Transverse colon (tissue), 4 donors: ENCODE measurements around the gene SHISAL2A. TPM values are rescaled to one million over a fixed set of nuclear protein-coding genes. Genes with fewer than 3 reads are reported as not detected.

ENCODE experiments used
- DNase-seq: peaks from one replicate; pipeline ENCODE4 v3.0.0-alpha.2; 2019
- H3K27ac ChIP-seq, 4 donors: fragments of 200-600 bp; sonication (generic); 2 replicates each; pipeline ENCODE4 v1.5.1; 2016 to 2018; ENCODE audit warnings: inconsistent platforms in 4 of 4
- H3K27me3 ChIP-seq: fragments of 200-600 bp; sonication (generic); 2 replicates; pipeline ENCODE4 v1.5.1; 2017; ENCODE audit warnings: inconsistent platforms
- H3K36me3 ChIP-seq, 4 donors: fragments of 200-600 bp; sonication (generic); 2 replicates each; pipeline ENCODE4 v1.5.1; 2017 to 2019; ENCODE audit warnings: inconsistent platforms in 4 of 4
- H3K4me1 ChIP-seq, 4 donors: fragments of 200-600 bp; sonication (generic); 2 replicates each; pipeline ENCODE4 v1.5.1; 2017 to 2020; ENCODE audit warnings: inconsistent platforms in 4 of 4
- H3K4me3 ChIP-seq, 4 donors: fragments of 200-600 bp; sonication (generic); 1 replicate in 1 of 4; 2 replicates in 3 of 4; pipeline versions ENCODE4 v1.5.1 to v1.6.1; 2017 to 2019; ENCODE audit warnings: inconsistent platforms in 4 of 4
- H3K9me3 ChIP-seq, 2 donors: fragments of 200-600 bp; sonication (generic); 2 replicates each; pipeline ENCODE4 v1.5.1; 2017 to 2019; ENCODE audit warnings: inconsistent platforms in 2 of 2
- EP300 ChIP-seq: sonication (generic); formaldehyde crosslinking; IDR thresholded peaks from one replicate; pipeline ENCODE4 v1.6.1; 2017; ENCODE audit warnings: antibody characterized with exemption, low read depth
- POLR2A ChIP-seq: fragments of 450-650 bp; IDR thresholded peaks from one replicate; pipeline ENCODE4 v1.6.1; 2016; ENCODE audit warnings: antibody characterized with exemption, mild to moderate bottlenecking, moderate library complexity
- POLR2AphosphoS5 ChIP-seq, 3 donors: sonication (generic); formaldehyde crosslinking; IDR thresholded peaks; one replicate each; pipeline ENCODE4 v1.6.1; 2016; ENCODE audit warnings: antibody characterized with exemption in 3 of 3
- WGBS, 2 donors: methylation state at CpG; one replicate each; pipeline ENCODE4 v1.1.5; 2018; ENCODE audit warnings: low coverage in 1 of 2; 5-methylcytosine and 5-hydroxymethylcytosine counted together
- in situ Hi-C, 4 donors: fragments of 200-750 bp; cut with MboI; loops; one replicate each; pipeline versions ENCODE4 v1.15.0 to v1.15.1; 2017; ENCODE audit warnings: low sequenced_read_pairs in 3 of 4, low pct_ligation_motif_present in 1 of 4, low pct_unique_long_range_greater_than_20kb in 1 of 4
- intact Hi-C: fragments of 100-400 bp; cut with DNase I; formaldehyde crosslinking; loops from one replicate; pipeline ENCODE4 v1.15.1; 2023; ENCODE audit warnings: low total_unique reads
- total RNA-seq, 4 donors: library from RNA; depleted of rRNA; stranded (reverse); fragments of >200 nt; gene quantifications; one replicate each; pipeline ENCODE4 v1.1.0, GENCODE V29; 2016
- TF ChIP-seq, protein P1 (sequence below), 5 experiments: fragments of 200-600 bp in 3 of 5; fragments of 450-650 bp in 2 of 5; sonication (generic) in 3 of 5; IDR thresholded peaks; 1 replicate in 2 of 5; 2 replicates in 3 of 5; pipeline ENCODE4 v1.5.1; 2016 to 2017; ENCODE audit warnings: antibody characterized with exemption in 5 of 5, inconsistent platforms in 3 of 5, mild to moderate bottlenecking in 2 of 5, moderate library complexity in 1 of 5

Gene SHISAL2A
- total RNA-seq, 4 donors from 2014 or later = 3.2 to 8.2 TPM; not detected in 2

DNA sequence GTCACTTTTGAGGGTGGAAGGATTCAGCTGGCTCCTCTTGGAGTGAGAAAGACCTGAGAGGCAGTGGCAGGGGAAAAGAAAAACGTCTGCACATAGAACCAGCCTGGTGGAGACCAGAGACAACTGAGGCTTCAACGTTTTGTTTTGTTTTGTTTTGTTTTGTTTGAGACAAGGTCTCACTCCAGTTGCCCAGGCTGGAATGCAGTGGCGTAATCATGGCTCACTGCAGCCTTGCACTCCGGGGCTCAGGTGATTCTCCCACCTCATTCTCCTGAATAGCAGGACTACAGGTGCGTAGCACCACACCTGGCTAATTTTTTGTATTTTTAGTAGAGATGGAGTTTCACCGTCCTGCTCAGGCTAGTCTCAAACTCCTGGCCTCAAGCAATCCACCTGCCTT, 12.3 kb downstream of the SHISAL2A start:
- H3K4me1 ChIP-seq = no peaks in the 10 kb centered on the region
- WGBS, 2 donors = 78% methylated on average over 4 to 6 of the region's 6 CpGs
- TF ChIP-seq, protein P1, sequence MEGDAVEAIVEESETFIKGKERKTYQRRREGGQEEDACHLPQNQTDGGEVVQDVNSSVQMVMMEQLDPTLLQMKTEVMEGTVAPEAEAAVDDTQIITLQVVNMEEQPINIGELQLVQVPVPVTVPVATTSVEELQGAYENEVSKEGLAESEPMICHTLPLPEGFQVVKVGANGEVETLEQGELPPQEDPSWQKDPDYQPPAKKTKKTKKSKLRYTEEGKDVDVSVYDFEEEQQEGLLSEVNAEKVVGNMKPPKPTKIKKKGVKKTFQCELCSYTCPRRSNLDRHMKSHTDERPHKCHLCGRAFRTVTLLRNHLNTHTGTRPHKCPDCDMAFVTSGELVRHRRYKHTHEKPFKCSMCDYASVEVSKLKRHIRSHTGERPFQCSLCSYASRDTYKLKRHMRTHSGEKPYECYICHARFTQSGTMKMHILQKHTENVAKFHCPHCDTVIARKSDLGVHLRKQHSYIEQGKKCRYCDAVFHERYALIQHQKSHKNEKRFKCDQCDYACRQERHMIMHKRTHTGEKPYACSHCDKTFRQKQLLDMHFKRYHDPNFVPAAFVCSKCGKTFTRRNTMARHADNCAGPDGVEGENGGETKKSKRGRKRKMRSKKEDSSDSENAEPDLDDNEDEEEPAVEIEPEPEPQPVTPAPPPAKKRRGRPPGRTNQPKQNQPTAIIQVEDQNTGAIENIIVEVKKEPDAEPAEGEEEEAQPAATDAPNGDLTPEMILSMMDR (IDR thresholded peaks at IDR 0.05) = no peak
- TF ChIP-seq POLR2A (no peak), POLR2AphosphoS5 (IDR thresholded peaks at IDR 0.05) (no peak), EP300 (no peak)
- intact Hi-C loops (no loop called here), in situ Hi-C loops (no loop called here)
- H3K4me3 ChIP-seq = no peak overlapping the region
- no peaks in the 10 kb centered on the region for H3K36me3 ChIP-seq
- H3K9me3 ChIP-seq = no peaks in the 10 kb centered on the region
- no peak for DNase-seq
- H3K27ac ChIP-seq = no peak overlapping the region
- no peaks in the 10 kb centered on the region for H3K27me3 ChIP-seq

DNA sequence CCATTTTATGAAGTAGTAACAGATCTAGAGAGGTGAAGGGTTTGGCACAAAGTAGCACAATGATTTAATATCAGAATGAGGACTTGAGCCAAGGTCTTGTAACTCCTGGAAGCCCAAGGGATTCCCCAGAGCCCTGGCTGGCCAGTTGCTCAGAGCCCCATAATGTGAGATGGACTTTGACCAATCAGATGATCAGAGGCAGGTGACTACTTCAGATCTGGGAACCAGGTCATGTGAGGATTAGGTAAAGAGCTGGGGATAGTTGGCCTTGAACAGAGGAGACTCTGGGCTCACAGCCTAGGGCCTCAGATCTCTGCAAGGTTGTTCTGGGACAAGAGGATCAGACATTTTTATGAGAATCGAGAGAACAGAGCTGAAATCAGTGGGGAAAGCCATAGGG, 18.9 kb downstream of the SHISAL2A start:
- TF ChIP-seq POLR2AphosphoS5 (IDR thresholded peaks at IDR 0.05) (no peak), EP300 (no peak), POLR2A (no peak)

DNA sequence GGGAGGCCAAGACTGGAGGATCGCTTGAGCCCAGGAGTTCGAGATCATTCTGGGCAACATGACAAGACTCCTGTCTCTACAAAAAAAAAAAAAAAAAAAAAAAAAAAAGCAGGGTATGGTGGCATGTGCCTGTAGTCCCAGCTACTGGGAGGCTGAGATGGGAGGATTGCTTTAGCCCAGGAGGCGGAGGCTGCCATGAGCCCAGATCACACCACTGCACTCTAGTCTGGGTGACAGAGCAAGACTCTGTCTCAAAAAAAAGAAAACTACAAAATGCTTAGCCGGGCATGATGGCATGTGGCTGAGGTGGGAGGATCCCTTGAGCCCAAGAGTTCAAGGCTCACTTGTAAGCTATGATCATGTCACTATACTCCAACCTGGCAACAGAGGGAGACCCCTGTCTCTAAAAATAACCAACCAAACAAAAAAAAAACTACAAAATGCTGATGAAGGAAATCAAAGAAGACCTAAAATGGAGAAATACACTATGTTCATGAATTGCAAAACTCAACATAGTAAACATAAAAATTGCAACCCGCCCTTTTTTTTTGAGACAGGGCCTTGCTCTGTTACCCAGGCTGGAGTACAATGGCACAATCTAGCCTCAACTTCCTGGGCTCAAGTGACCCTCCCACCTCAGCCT, 20.4 kb downstream of the SHISAL2A start:
- in situ Hi-C loops (no loop called here), intact Hi-C loops (no loop called here)
- TF ChIP-seq, protein P1 (IDR thresholded peaks at IDR 0.05) = no peak
- TF ChIP-seq POLR2AphosphoS5 (IDR thresholded peaks at IDR 0.05) (no peak), EP300 (no peak), POLR2A (no peak)
- Histone ChIP-seq H3K27ac (no peak overlapping the region), H3K27me3 (no peaks in the 10 kb centered on the region), H3K4me1 (no peaks in the 10 kb centered on the region), H3K36me3 (no peaks in the 10 kb centered on the region), H3K9me3 (no peaks in the 10 kb centered on the region), H3K4me3 (no peak overlapping the region)
- no peak for DNase-seq
- 89 to 94% methylated on average over 5 of the region's 5 CpGs for WGBS, 2 donors

More for the DNA sequence above, 18.9 kb downstream of the SHISAL2A start:
- intact Hi-C loops = no loop called here
- H3K9me3 ChIP-seq = no peaks in the 10 kb centered on the region
- 55% methylated on average over 1 of the region's 1 CpG; no CpG with 5 or more reads in 1 of the 2 donors for WGBS, 2 donors
- no peaks in the 10 kb centered on the region for H3K36me3 ChIP-seq
- H3K4me1 ChIP-seq = no peaks in the 10 kb centered on the region
- H3K4me3 ChIP-seq = no peak overlapping the region
- H3K27ac ChIP-seq = no peak overlapping the region
- H3K27me3 ChIP-seq = no peaks in the 10 kb centered on the region
- DNase-seq = no peak
- in situ Hi-C loops = no loop called here

DNA sequence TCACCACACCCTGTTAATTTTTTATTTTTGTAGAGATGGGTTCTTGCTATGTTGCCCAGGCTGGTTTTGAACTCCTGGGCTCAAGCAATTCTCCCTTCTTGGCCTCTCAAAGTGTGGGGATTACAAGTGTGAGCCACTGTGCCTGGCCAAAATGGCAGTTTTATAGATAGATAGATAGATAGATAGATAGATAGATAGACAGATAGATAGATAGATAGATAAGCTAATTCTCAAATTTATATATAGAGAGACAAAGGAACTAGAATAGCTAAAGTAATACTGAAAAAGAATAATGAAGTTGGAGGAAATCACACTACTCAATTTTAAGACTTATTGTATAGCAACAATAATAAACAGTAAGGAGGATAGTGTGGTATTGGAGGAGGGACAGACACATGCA, 21.1 kb downstream of the SHISAL2A start:
- Histone ChIP-seq H3K4me1 (no peaks in the 10 kb centered on the region), H3K9me3 (no peaks in the 10 kb centered on the region), H3K27ac (no peak overlapping the region), H3K36me3 (no peaks in the 10 kb centered on the region), H3K27me3 (no peaks in the 10 kb centered on the region), H3K4me3 (no peak overlapping the region)
- DNase-seq = no peak
- no peak for TF ChIP-seq POLR2AphosphoS5 (IDR thresholded peaks at IDR 0.05)
- no peak for TF ChIP-seq EP300
- TF ChIP-seq, protein P1 (IDR thresholded peaks at IDR 0.05) = no peak
- TF ChIP-seq POLR2A = no peak
- in situ Hi-C loops (no loop called here), intact Hi-C loops (no loop called here)

DNA sequence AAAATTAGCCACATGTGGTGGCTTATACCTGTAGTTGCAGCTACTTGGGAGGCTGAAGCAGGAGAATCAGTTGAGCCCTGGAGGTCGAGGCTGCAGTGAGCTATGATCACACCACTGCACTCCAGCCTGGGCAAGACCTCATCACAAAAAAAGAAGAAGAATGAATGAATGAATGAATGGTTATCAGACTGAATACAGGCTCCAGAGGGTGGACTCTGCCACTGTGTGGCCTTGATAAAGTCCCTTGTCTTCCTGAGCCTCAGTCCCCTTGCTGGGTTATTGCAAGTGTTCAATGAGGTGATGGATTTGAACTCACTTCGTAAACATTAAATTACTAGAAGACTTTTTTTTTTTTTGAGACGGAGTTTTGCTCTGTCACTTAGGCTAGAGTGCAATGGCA, 24.7 kb downstream of the SHISAL2A start:
- Histone ChIP-seq H3K4me1 (no peaks in the 10 kb centered on the region), H3K36me3 (no peaks in the 10 kb centered on the region), H3K27me3 (no peaks in the 10 kb centered on the region), H3K9me3 (no peaks in the 10 kb centered on the region), H3K27ac (no peak overlapping the region), H3K4me3 (no peak overlapping the region)
- TF ChIP-seq, protein P1 (IDR thresholded peaks at IDR 0.05) = no peak
- TF ChIP-seq EP300 = no peak
- no peak for TF ChIP-seq POLR2A
- TF ChIP-seq POLR2AphosphoS5 (IDR thresholded peaks at IDR 0.05) = no peak
- no peak for DNase-seq
- intact Hi-C loops (no loop called here), in situ Hi-C loops (no loop called here)
- 92 to 100% methylated on average over 2 to 3 of the region's 3 CpGs for WGBS, 2 donors
